DMS 273 (cell line): ENCODE measurements around the gene TTC32.
"Not testable (repeated sequence)": the region's sequence is repeated elsewhere in the genome, so short reads cannot be mapped to it uniquely, and the experiment has no call there.

Experiments
- DNase-seq: peaks from one replicate; lab custom pipeline; 2025; ENCODE audit not compliant: unreplicated experiment; lab: John Stamatoyannopoulos, UW

The TTC32 gene

GRCh38 chr2:19899985-19900930 is 1.5 kb downstream of the TTC32 start:
- peak; percentile 43 for DNase-seq

- DNase-seq = no peak
These were observed 3.0 kb downstream of the TTC32 start for GRCh38 chr2:19898592-19899329.

GRCh38 chr2:19897623-19898245 is 4.0 kb downstream of the TTC32 start:
- DNase-seq = no peak

GRCh38 chr2:19895535-19895934 is 6.2 kb downstream of the TTC32 start:
- no peak for DNase-seq

- DNase-seq = no peak
These were observed 7.5 kb downstream of the TTC32 start for GRCh38 chr2:19894134-19894792.

GRCh38 chr2:19893520-19894133 is 8.2 kb downstream of the TTC32 start:
- DNase-seq = no peak

- DNase-seq = peak; percentile 8
These were observed 9.8 kb downstream of the TTC32 start for GRCh38 chr2:19891971-19892370.

- peak; percentile 38 for DNase-seq
These were observed 11.7 kb downstream of the TTC32 start for GRCh38 chr2:19890104-19890503.

GRCh38 chr2:19888831-19889230 is 13.0 kb downstream of the TTC32 start:
- peak; percentile 16 for DNase-seq

- DNase-seq = no peak
These were observed 14.3 kb downstream of the TTC32 start for GRCh38 chr2:19887510-19887909.

GRCh38 chr2:19886261-19886660 is 15.5 kb downstream of the TTC32 start:
- no peak for DNase-seq

GRCh38 chr2:19885791-19886190 is 16.0 kb downstream of the TTC32 start:
- DNase-seq = no peak

GRCh38 chr2:19883971-19884720 is 17.6 kb downstream of the TTC32 start:
- DNase-seq = no peak

GRCh38 chr2:19883486-19883885 is 18.3 kb downstream of the TTC32 start:
- no peak for DNase-seq

- DNase-seq = no peak
These were observed 19.5 kb downstream of the TTC32 start for GRCh38 chr2:19882286-19882685.

GRCh38 chr2:19881908-19882265 is 19.9 kb downstream of the TTC32 start:
- no peak for DNase-seq

GRCh38 chr2:19881221-19881907 is 20.4 kb downstream of the TTC32 start:
- no peak for DNase-seq

- DNase-seq = not testable (repeated sequence)
These were observed 21.6 kb downstream of the TTC32 start for GRCh38 chr2:19880191-19880590.

GRCh38 chr2:19879120-19879519 is 22.7 kb downstream of the TTC32 start:
- DNase-seq = no peak
